GM10266 (cell line): ENCODE measurements around the gene NPY.
"Not testable (repeated sequence)": the region's sequence is repeated elsewhere in the genome, so short reads cannot be mapped to it uniquely, and the experiment has no call there.

ENCODE experiments used
- DNase-seq: peaks from one replicate; pipeline ENCODE4 v3.0.0; 2012; ENCODE audit errors: extremely low spot score
- TF ChIP-seq, protein P1 (sequence below): IDR thresholded peaks from 2 replicates; pipeline ENCODE4 v1.5.1; 2012; ENCODE audit warnings: mild to moderate bottlenecking, low read depth; ENCODE audit not compliant: control insufficient read depth, insufficient read depth; ENCODE audit errors: missing control alignments

The NPY gene

DNA sequence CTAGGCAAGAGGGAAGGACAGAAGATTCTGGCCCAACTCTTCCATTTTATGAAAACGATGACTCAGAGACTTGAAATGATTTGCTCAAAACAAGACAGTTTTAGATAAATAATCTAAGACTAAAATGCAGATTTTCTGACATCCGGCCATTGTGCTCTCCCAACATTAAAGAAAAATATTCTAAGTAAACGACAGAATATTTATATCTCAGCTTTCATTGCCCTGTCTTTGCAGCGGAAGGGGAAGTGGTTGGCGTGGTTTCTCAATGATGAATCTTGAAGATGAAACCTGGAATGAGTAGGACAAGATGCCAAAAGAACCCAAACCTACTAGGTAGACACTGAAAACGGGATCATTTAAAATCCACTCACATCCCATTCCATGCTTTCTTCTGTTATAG is 28.9 kb upstream of the NPY start:
- TF ChIP-seq, protein P1, sequence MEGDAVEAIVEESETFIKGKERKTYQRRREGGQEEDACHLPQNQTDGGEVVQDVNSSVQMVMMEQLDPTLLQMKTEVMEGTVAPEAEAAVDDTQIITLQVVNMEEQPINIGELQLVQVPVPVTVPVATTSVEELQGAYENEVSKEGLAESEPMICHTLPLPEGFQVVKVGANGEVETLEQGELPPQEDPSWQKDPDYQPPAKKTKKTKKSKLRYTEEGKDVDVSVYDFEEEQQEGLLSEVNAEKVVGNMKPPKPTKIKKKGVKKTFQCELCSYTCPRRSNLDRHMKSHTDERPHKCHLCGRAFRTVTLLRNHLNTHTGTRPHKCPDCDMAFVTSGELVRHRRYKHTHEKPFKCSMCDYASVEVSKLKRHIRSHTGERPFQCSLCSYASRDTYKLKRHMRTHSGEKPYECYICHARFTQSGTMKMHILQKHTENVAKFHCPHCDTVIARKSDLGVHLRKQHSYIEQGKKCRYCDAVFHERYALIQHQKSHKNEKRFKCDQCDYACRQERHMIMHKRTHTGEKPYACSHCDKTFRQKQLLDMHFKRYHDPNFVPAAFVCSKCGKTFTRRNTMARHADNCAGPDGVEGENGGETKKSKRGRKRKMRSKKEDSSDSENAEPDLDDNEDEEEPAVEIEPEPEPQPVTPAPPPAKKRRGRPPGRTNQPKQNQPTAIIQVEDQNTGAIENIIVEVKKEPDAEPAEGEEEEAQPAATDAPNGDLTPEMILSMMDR, result no peak
- no peak for DNase-seq

DNA sequence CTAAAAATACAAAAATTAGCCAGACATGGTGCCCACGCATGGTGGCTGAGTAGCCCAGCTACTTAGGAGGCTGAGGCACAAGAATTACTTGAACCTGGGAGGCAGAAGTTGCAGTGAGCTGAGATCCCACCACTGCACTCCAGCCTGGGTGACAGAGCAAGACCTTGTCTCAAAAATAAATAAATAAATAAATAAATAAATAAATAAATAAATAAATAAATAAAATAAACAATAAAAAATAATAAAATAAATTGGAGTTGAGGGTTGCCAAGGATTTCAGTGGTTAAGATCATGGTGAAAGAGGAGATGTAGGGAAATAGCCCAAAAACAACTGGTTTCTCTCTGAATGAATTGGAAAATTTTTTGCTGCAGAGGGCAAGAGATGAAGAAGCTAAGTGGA is 25.7 kb upstream of the NPY start:
- not testable (repeated sequence) for DNase-seq

- TF ChIP-seq, protein P1, result no peak
- no peak for DNase-seq
These were observed 12.1 kb upstream of the NPY start for GRCh38 chr7:24271938-24272337.

DNA sequence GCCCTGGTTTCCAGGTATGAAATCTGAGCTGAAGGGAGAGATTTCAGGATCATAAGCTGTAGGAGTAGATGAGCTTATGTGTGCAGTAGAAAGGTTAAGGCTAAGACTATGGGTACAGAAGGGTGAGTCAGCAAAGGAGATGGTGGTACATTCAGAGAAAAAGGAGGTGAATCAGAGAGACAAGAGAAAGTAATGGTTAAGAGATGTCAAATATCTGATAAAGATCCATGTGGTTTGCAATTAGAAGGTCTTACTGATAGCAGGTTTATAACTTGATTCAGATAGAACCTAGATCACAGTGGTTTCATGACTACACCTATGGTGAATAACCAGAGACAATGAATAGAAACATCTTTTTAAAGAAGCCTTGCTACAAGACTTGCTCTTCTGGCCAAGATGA is 4.5 kb upstream of the NPY start:
- TF ChIP-seq, protein P1, result no peak
- no peak for DNase-seq

- TF ChIP-seq, protein P1, result no peak
- DNase-seq, result no peak
These were observed 465 bp upstream of the NPY start for GRCh38 chr7:24283554-24283896.

GRCh38 chr7:24284699-24285506 is 913 bp downstream of the NPY start:
- no peak for DNase-seq
- TF ChIP-seq, protein P1, result no peak

- TF ChIP-seq, protein P1, result peak; percentile 71
- DNase-seq, result peak; percentile 84
These were observed 6.1 kb downstream of the NPY start for GRCh38 chr7:24290004-24290641.
